Spleen (tissue), 11 donors: ENCODE data around the gene UBL7. TPM values are rescaled to one million over a fixed set of nuclear protein-coding genes. Genes with fewer than 3 reads are reported as not detected.
"Not testable (repeated sequence)": the region's sequence is repeated elsewhere in the genome, so short reads cannot be mapped to it uniquely, and the experiment has no call there.

Experiments
- DNase-seq: peaks from one replicate; pipeline ENCODE4 v3.0.0-alpha.2; 2020
- H3K27ac ChIP-seq, 8 donors: fragments of 200-600 bp; sonication (generic) in 7 of 8; 1 replicate in 4 of 8; 2 replicates in 4 of 8; pipeline versions ENCODE4 v1.5.0 to v1.8.0; 2016 to 2021; ENCODE audit warnings: inconsistent platforms in 4 of 8, mild to moderate bottlenecking in 4 of 8, moderate library complexity in 1 of 8
- H3K27me3 ChIP-seq, 7 donors: fragments of 200-600 bp; sonication (generic) in 6 of 7; replicated peaks in 1 of 7; 1 replicate in 4 of 7; 2 replicates in 3 of 7; pipeline versions ENCODE4 v1.5.0 to v1.8.0; 2016 to 2021; ENCODE audit warnings: inconsistent platforms in 3 of 7, mild to moderate bottlenecking in 1 of 7
- H3K36me3 ChIP-seq, 6 donors: fragments of 200-600 bp; sonication (generic) in 5 of 6; 1 replicate in 4 of 6; 2 replicates in 2 of 6; pipeline versions ENCODE4 v1.5.0 to v1.8.0; 2016 to 2021; ENCODE audit warnings: inconsistent platforms in 2 of 6
- H3K4me1 ChIP-seq, 6 donors: fragments of 200-600 bp; sonication (generic) in 5 of 6; 1 replicate in 3 of 6; 2 replicates in 3 of 6; pipeline versions ENCODE4 v1.5.0 to v1.8.0; 2016 to 2021; ENCODE audit warnings: inconsistent platforms in 3 of 6
- H3K4me3 ChIP-seq, 8 donors: fragments of 200-600 bp; sonication (generic) in 7 of 8; 1 replicate in 4 of 8; 2 replicates in 4 of 8; pipeline versions ENCODE4 v1.5.0 to v1.8.0; 2016 to 2021; ENCODE audit warnings: inconsistent platforms in 4 of 8, mild to moderate bottlenecking in 4 of 8, moderate library complexity in 2 of 8
- H3K9me3 ChIP-seq, 8 donors: fragments of 200-600 bp; sonication (generic) in 7 of 8; 1 replicate in 4 of 8; 2 replicates in 4 of 8; pipeline versions ENCODE4 v1.5.0 to v1.8.0; 2016 to 2021; ENCODE audit warnings: inconsistent platforms in 4 of 8
- CTCF ChIP-seq, 11 experiments: fragments of 200-600 bp in 7 of 11; fragments of 450-650 bp in 4 of 11; sonication (generic) in 4 of 11; IDR thresholded peaks in 8 of 11; conservative IDR thresholded peaks in 3 of 11; 1 replicate in 7 of 11; 2 replicates in 4 of 11; pipeline versions ENCODE4 v1.4.0 to v1.8.0; 2016 to 2021; ENCODE audit warnings: antibody characterized with exemption in 11 of 11, inconsistent platforms in 4 of 11, mild to moderate bottlenecking in 1 of 11
- POLR2A ChIP-seq, 3 donors: fragments of 450-650 bp; IDR thresholded peaks; one replicate each; pipeline ENCODE4 v1.5.1; 2017; ENCODE audit warnings: antibody characterized with exemption in 3 of 3, mild to moderate bottlenecking in 1 of 3
- POLR2AphosphoS5 ChIP-seq, 3 donors: sonication (generic); formaldehyde crosslinking; IDR thresholded peaks; one replicate each; pipeline ENCODE4 v1.5.1; 2017; ENCODE audit warnings: antibody characterized with exemption in 3 of 3
- WGBS, 5 donors: extraction: QIAGEN DNeasy Blood & Tissue Kit in 3 of 5; methylation state at CpG; one replicate each; pipeline versions ENCODE4 v1.1.5 to v1.1.7; 2013 to 2018; 5-methylcytosine and 5-hydroxymethylcytosine counted together
- intact Hi-C: fragments of 100-400 bp; cut with DNase I; formaldehyde crosslinking; loops from one replicate; pipeline ENCODE4 v1.15.0; 2023; ENCODE audit warnings: low total_unique reads
- polyA plus RNA-seq, 3 donors: library from polyadenylated mRNA; stranded (reverse); fragments of 200-250 nt; gene quantifications; one replicate each; pipeline ENCODE4 v1.2.1, GENCODE V29; 2013
- total RNA-seq, 7 donors: library from RNA; depleted of rRNA in 3 of 7; stranded (reverse); fragments of >200 nt in 3 of 7; fragmentation: NEBNext Ultra II Directional in 4 of 7; extraction: Animal tissue kit (Norgen Biotek cat#: 25700) in 4 of 7; gene quantifications; one replicate each; pipeline versions ENCODE4 v1.1.0 to v1.2.1, GENCODE V29; 2016 to 2021
- donor health status: healthy with polysubstance abuse.
- donor health status: DM: no; HTN: no; CAD: no; lungs with moderate emphysema.
- donor health status: DM: no; HTN: no; CAD: no.
- donor health status: Bipolar disorder and iron deficiency.
- donor health status: healthy.
- donor health status: DM: no; HTN: no; CAD: no.
- donor health status: DM: yes; HTN: yes; CAD: no.

The UBL7 gene
- total and polyA plus RNA-seq, 10 donors = 36.9 to 83.9 (median 47.7) TPM

GRCh38 chr15:74489518-74490338 is 28.8 kb upstream of the UBL7 start:
- H3K4me1 ChIP-seq = peaks cover 0 to 12% (median 3%) of the 10 kb centered on the region in 6 donors
- TF ChIP-seq CTCF (IDR thresholded peaks at IDR 0.05 in 8 of 11, conservative IDR thresholded peaks at IDR 0.05 in 3 of 11) (peak; percentile 21 to 82 (median 61)), POLR2A (IDR thresholded peaks at IDR 0.05) (no peak), POLR2AphosphoS5 (IDR thresholded peaks at IDR 0.05) (no peak)
- no peak overlapping the region for H3K27ac ChIP-seq
- H3K36me3 ChIP-seq = peaks cover 0 to 20% (median 0%) of the 10 kb centered on the region in 6 donors
- H3K9me3 ChIP-seq = no peaks in the 10 kb centered on the region
- H3K27me3 ChIP-seq = no peaks in the 10 kb centered on the region
- 23 to 27% (median 24%) methylated on average over 9 of the region's 9 CpGs for WGBS, 5 donors
- peak overlapping the region in 1 of 8 donors; percentile 11 for H3K4me3 ChIP-seq
- DNase-seq = peak; percentile 84
- intact Hi-C loops = loop anchor here (5.0 kb wide), 1 partner anchor 112 kb away; no protein-coding TSS in a partner anchor

- no peak for DNase-seq
- no peak overlapping the region for H3K27ac ChIP-seq
- H3K27me3 ChIP-seq = no peaks in the 10 kb centered on the region
- H3K4me3 ChIP-seq = no peak overlapping the region
- peaks cover 0 to 12% (median 3%) of the 10 kb centered on the region in 6 donors for H3K4me1 ChIP-seq
- no peak for TF ChIP-seq CTCF (IDR thresholded peaks at IDR 0.05 in 8 of 11, conservative IDR thresholded peaks at IDR 0.05 in 3 of 11)
- no peak for TF ChIP-seq POLR2A (IDR thresholded peaks at IDR 0.05)
- no peak for TF ChIP-seq POLR2AphosphoS5 (IDR thresholded peaks at IDR 0.05)
- intact Hi-C loops = no loop called here
- 75 to 100% (median 83%) methylated on average over 1 of the region's 1 CpG for WGBS, 5 donors
- H3K36me3 ChIP-seq = peaks cover 0 to 21% (median 0%) of the 10 kb centered on the region in 6 donors
- no peaks in the 10 kb centered on the region for H3K9me3 ChIP-seq
These were observed 27.8 kb upstream of the UBL7 start for GRCh38 chr15:74488776-74489175.

- Histone ChIP-seq H3K27me3 (no peaks in the 10 kb centered on the region), H3K36me3 (peaks cover 0 to 47% (median 1%) of the 10 kb centered on the region in 6 donors), H3K4me1 (no peaks in the 10 kb centered on the region), H3K9me3 (no peaks in the 10 kb centered on the region), H3K27ac (no peak overlapping the region), H3K4me3 (no peak overlapping the region)
- TF ChIP-seq POLR2AphosphoS5 (IDR thresholded peaks at IDR 0.05) (no peak), CTCF (IDR thresholded peaks at IDR 0.05 in 8 of 11, conservative IDR thresholded peaks at IDR 0.05 in 3 of 11) (no peak), POLR2A (IDR thresholded peaks at IDR 0.05) (no peak)
- WGBS, 5 donors = 69 to 86% (median 74%) methylated on average over 3 of the region's 3 CpGs
- DNase-seq = no peak
- intact Hi-C loops = no loop called here
These were observed 21.7 kb upstream of the UBL7 start for GRCh38 chr15:74482661-74483060.

- H3K27me3 ChIP-seq, H3K9me3 ChIP-seq, H3K4me3 ChIP-seq, H3K27ac ChIP-seq, DNase-seq, intact Hi-C loops, H3K4me1 ChIP-seq: not testable (repeated sequence)
- 95 to 97% (median 97%) methylated on average over 6 to 27 of the region's 27 CpGs for WGBS, 5 donors
- H3K36me3 ChIP-seq = peaks cover 0 to 64% (median 1%) of the 10 kb centered on the region in 6 donors
These were observed 19.4 kb upstream of the UBL7 start for GRCh38 chr15:74480364-74480763.

GRCh38 chr15:74471621-74472020 is 10.7 kb upstream of the UBL7 start:
- 88 to 99% (median 93%) methylated on average over 7 of the region's 7 CpGs for WGBS, 5 donors
- H3K4me1 ChIP-seq, H3K4me3 ChIP-seq, DNase-seq, intact Hi-C loops, H3K27me3 ChIP-seq, H3K27ac ChIP-seq, H3K9me3 ChIP-seq: not testable (repeated sequence)
- peaks cover 0 to 94% (median 4%) of the 10 kb centered on the region in 6 donors for H3K36me3 ChIP-seq
